Fibroblast of lung (primary cell): Measurements from ENCODE around the gene PCNT. TPM values are rescaled to one million over a fixed set of nuclear protein-coding genes. Genes with fewer than 3 reads are reported as not detected.

Experiments used
- DNase-seq, 2 donors: peaks; one replicate each; pipeline versions ENCODE4 v3.0.0 to v3.0.0-alpha.2; 2010; ENCODE audit warnings: low read depth in 2 of 2
- H2AFZ ChIP-seq: 2 replicates; pipeline ENCODE4 v1.5.1; 2012; ENCODE audit warnings: low read length, control low read depth, inconsistent platforms
- H3K27ac ChIP-seq: 2 replicates; pipeline ENCODE4 v1.5.1; 2011; ENCODE audit warnings: low read length, control low read depth; ENCODE audit not compliant: insufficient read depth
- H3K27me3 ChIP-seq: 2 replicates; pipeline ENCODE4 v1.5.1; 2011; ENCODE audit warnings: mild to moderate bottlenecking, low read length; ENCODE audit not compliant: control insufficient read depth, insufficient read depth
- H3K36me3 ChIP-seq: 2 replicates; pipeline ENCODE4 v1.5.1; 2011; ENCODE audit warnings: low read length; ENCODE audit not compliant: control insufficient read depth, insufficient read depth
- H3K4me1 ChIP-seq: 2 replicates; pipeline ENCODE4 v1.5.1; 2011; ENCODE audit warnings: low read length; ENCODE audit not compliant: control insufficient read depth, insufficient read depth; ENCODE audit errors: extremely low read depth
- H3K4me2 ChIP-seq: 2 replicates; pipeline ENCODE4 v1.5.1; 2011; ENCODE audit warnings: low read length, control low read depth; ENCODE audit not compliant: insufficient read depth; ENCODE audit errors: extremely low read depth
- H3K4me3 ChIP-seq, 4 experiments: fragments of 200-600 bp in 1 of 4; sonication (generic) in 1 of 4; replicated peaks in 1 of 4; 2 replicates each; pipeline ENCODE4 v1.5.1; 2011 to 2016; ENCODE audit warnings: low read length in 4 of 4, low read depth in 3 of 4, mild to moderate bottlenecking in 3 of 4, control low read depth in 2 of 4, inconsistent platforms in 1 of 4, mixed read lengths in 1 of 4; ENCODE audit not compliant: insufficient read depth in 1 of 4; ENCODE audit errors: control extremely low read depth in 1 of 4
- H3K79me2 ChIP-seq: 2 replicates; pipeline ENCODE4 v1.5.1; 2012; ENCODE audit warnings: mild to moderate bottlenecking, low read length, inconsistent platforms; ENCODE audit not compliant: control insufficient read depth, insufficient read depth
- H3K9ac ChIP-seq: 2 replicates; pipeline ENCODE4 v1.5.1; 2011; ENCODE audit warnings: mild to moderate bottlenecking, low read length, control low read depth; ENCODE audit not compliant: insufficient read depth
- H3K9me3 ChIP-seq: 2 replicates; pipeline ENCODE4 v1.5.1; 2012; ENCODE audit warnings: low read depth, low read length; ENCODE audit not compliant: control insufficient read depth, insufficient read depth
- H4K20me1 ChIP-seq: 2 replicates; pipeline ENCODE4 v1.5.1; 2011; ENCODE audit warnings: low read length; ENCODE audit not compliant: control insufficient read depth, insufficient read depth; ENCODE audit errors: extremely low read depth
- CTCF ChIP-seq, 2 donors: IDR thresholded peaks in 1 of 2; conservative IDR thresholded peaks in 1 of 2; 1 replicate in 1 of 2; 2 replicates in 1 of 2; pipeline ENCODE4 v1.5.1; 2011 to 2012; ENCODE audit warnings: low read length in 2 of 2, control low read depth in 1 of 2, inconsistent platforms in 1 of 2, low read depth in 1 of 2, mild to moderate bottlenecking in 1 of 2
- EZH2 ChIP-seq: IDR thresholded peaks from 2 replicates; pipeline ENCODE4 v1.5.1; 2012; ENCODE audit warnings: low read length, control low read depth, mild to moderate bottlenecking; ENCODE audit errors: missing control alignments
- polyA plus RNA-seq, 2 donors: library from polyadenylated mRNA; depleted of rRNA in 1 of 2; stranded (reverse) in 1 of 2; unstranded in 1 of 2; fragments of >200 nt; gene quantifications; 2 replicates each; pipeline ENCODE4 v1.2.1, GENCODE V29; 2011 to 2012; ENCODE audit warnings: missing spikeins in 1 of 2
- total RNA-seq: library from RNA; depleted of rRNA; stranded (reverse); fragments of >200 nt; gene quantifications from 2 replicates; pipeline ENCODE4 v1.2.1, GENCODE V29; 2014

The PCNT gene
- total and polyA plus RNA-seq, 2 donors (not counting 1 experiment from before 2014, with no cell fraction given): 7.4 to 26.1 TPM

- peaks cover 14% of the 10 kb centered on the region for H3K79me2 ChIP-seq
- no peak overlapping the region for H3K27ac ChIP-seq
Observed at GRCh38 chr21:46340998-46341397, 17.0 kb downstream of the PCNT start.

GRCh38 chr21:46344219-46344915 is 20.4 kb downstream of the PCNT start:
- Histone ChIP-seq H3K4me2 (no peak overlapping the region), H3K4me1 (no peaks in the 10 kb centered on the region), H3K36me3 (peaks cover 18% of the 10 kb centered on the region), H3K79me2 (peaks cover 8% of the 10 kb centered on the region), H3K27me3 (no peaks in the 10 kb centered on the region), H4K20me1 (no peaks in the 10 kb centered on the region), H3K9ac (no peak overlapping the region), H3K27ac (no peak overlapping the region), H2AFZ (no peak overlapping the region), H3K9me3 (no peaks in the 10 kb centered on the region), H3K4me3 (no peak overlapping the region)
- TF ChIP-seq EZH2: no peak
- no peak for TF ChIP-seq CTCF (conservative IDR thresholded peaks at IDR 0.05 in 1 of 2, IDR thresholded peaks at IDR 0.05 in 1 of 2; ENCODE audit: low read depth in 1 of 2, low read length in 2 of 2)
- DNase-seq: no peak

More at GRCh38 chr21:46340998-46341397, 17.0 kb downstream of the PCNT start:
- H2AFZ ChIP-seq: no peak overlapping the region
- H3K36me3 ChIP-seq: peaks cover 8% of the 10 kb centered on the region
- no peaks in the 10 kb centered on the region for H3K9me3 ChIP-seq
- no peak overlapping the region for H3K9ac ChIP-seq
- no peaks in the 10 kb centered on the region for H3K4me1 ChIP-seq
- TF ChIP-seq EZH2 (no peak), CTCF (conservative IDR thresholded peaks at IDR 0.05 in 1 of 2, IDR thresholded peaks at IDR 0.05 in 1 of 2; ENCODE audit: low read depth in 1 of 2, low read length in 2 of 2) (no peak)
- no peak overlapping the region for H3K4me3 ChIP-seq
- H3K27me3 ChIP-seq: no peaks in the 10 kb centered on the region
- no peaks in the 10 kb centered on the region for H4K20me1 ChIP-seq
- H3K4me2 ChIP-seq: no peak overlapping the region
- DNase-seq: no peak

- no peaks in the 10 kb centered on the region for H3K4me1 ChIP-seq
- no peak overlapping the region for H3K4me2 ChIP-seq
- H3K9me3 ChIP-seq: no peaks in the 10 kb centered on the region
- H3K27ac ChIP-seq: no peak overlapping the region
- peaks cover 23% of the 10 kb centered on the region for H3K36me3 ChIP-seq
- no peak for TF ChIP-seq EZH2
- no peak for TF ChIP-seq CTCF (conservative IDR thresholded peaks at IDR 0.05 in 1 of 2, IDR thresholded peaks at IDR 0.05 in 1 of 2; ENCODE audit: low read depth in 1 of 2, low read length in 2 of 2)
- H3K79me2 ChIP-seq: peaks cover 6% of the 10 kb centered on the region
- H2AFZ ChIP-seq: no peak overlapping the region
- no peaks in the 10 kb centered on the region for H4K20me1 ChIP-seq
- H3K4me3 ChIP-seq: no peak overlapping the region
- H3K27me3 ChIP-seq: no peaks in the 10 kb centered on the region
- no peak for DNase-seq
- H3K9ac ChIP-seq: no peak overlapping the region
Observed at GRCh38 chr21:46345861-46346260, 21.9 kb downstream of the PCNT start.
